GM18499 (cell line): Measurements from ENCODE around the gene CLASP1.
"Not testable (repeated sequence)": the region's sequence is repeated elsewhere in the genome, so short reads cannot be mapped to it uniquely, and the experiment has no call there.

Experiments used
- ATAC-seq: cut with Tn5 transposase; IDR thresholded peaks from one replicate; pipeline ENCODE4 v1.9.1; 2021; ENCODE audit warnings: moderate number of reproducible peaks; ENCODE audit not compliant: insufficient read depth, unreplicated experiment

CLASP1 gene

DNA sequence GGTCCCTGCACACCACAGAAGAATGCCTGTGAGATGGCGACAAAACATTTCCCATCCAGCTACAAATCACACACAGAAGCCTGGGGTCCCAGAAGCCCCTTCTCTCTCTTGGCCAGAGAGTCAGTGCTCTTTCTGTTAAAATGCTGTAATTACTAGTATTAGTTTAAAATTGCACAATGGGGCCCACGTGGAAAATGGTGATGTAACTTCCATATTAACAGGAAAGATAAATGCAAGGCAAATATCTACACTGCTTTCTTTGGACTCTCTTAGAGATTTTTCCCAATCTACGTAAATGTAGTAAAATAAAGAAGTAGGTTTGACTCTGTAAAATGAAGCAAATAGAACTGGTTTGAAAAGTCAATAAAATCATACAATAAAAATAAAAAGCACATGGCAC is 250.4 kb downstream of the CLASP1 start:
- no peak for ATAC-seq

DNA sequence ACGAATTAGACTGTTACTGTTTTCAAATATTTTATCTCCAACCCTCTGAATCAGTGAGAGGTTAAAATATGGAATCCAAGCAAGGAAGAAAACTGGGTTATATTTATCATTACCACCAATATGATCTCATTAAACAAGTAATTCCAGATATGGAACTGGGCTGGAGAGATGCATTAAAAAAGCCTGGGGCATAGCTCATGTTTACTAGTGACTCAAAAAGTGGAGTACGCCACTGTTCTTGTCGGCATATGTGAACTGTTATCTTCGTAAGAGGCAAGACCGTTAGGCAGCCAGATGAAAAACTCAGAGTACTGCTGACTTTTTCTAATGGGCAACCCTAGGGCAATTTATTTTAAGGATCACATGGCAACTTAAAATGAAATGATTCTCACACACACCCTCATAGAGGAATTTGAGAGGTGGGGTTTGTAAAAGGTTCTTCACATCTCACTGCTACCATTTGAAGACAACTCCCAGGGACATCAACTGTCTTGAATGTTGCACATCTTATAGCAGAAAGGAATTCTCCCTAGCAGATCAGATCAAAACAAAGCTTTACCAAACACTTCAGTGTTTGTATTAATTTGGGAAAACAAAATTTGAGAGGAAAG is 259.1 kb downstream of the CLASP1 start:
- no peak for ATAC-seq

DNA sequence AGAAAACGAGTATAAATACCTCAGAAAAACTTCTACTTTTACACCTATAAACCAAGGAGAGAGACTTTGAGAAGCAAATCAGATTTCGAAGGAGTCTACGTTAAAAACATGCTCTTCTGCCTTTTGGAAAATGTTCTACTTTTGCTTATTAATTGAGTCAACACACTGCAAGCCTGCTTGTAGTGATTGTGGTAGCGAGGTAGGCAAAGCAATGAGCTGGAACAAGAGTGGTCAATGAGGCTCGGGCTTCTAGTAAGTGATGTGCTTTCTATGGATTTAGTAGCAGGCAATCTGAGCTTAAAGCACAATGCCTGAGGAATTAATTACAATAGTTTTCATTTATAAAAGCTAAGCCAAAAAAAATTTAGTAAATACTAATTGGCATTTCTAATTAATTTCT is 260.9 kb downstream of the CLASP1 start:
- no peak for ATAC-seq

DNA sequence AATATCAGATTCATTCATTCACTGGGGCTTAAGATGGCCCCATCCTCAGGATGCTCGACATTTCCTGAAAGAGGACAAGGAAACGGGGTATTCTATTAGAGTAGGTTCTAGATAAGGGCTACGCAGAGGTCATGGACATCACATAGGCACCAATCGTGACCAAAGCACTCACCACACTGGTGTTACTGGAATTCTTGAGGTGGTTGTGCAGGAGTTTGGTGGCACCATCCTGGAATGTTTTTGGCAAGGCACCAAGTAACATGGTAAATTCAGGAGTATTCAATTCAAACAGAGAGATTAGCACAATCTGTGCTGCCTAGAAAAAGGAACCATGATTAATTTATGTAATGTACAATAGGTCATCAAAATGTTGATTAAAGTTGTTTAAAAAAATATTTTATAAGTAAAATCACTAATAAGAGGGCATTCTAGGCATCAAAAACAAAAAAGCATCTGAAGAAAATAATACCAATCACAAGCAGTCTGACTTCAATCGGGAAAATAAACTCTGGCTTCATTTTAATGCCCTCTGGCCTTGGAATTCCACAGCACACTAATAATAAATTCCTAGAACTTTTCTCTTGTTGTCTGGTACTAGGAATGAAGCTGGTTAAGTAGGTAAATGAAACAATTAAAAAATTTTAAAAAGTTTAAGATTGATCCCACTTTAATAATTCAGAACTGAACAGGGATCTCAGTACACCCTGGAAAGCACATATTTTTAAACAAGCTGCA is 261.5 kb downstream of the CLASP1 start:
- no peak for ATAC-seq

DNA sequence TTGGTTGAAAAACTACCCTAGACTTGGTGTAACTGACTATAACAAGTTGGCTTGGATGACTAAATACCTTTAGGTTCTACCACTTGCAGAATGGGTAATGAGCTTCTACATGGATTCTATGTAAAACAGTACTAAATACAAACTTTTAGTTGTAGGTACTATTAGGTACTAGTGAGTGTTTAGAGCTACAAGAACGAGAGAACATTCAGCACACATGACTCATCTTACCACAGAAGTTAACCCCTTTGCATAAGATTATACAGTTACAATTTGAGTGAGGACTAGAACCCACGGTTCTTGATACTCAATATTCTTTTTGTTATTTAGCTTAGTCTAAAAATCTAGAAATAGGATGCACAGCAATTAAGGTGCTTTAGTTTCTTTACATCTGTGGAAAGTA is 262.6 kb downstream of the CLASP1 start:
- ATAC-seq, result no peak

DNA sequence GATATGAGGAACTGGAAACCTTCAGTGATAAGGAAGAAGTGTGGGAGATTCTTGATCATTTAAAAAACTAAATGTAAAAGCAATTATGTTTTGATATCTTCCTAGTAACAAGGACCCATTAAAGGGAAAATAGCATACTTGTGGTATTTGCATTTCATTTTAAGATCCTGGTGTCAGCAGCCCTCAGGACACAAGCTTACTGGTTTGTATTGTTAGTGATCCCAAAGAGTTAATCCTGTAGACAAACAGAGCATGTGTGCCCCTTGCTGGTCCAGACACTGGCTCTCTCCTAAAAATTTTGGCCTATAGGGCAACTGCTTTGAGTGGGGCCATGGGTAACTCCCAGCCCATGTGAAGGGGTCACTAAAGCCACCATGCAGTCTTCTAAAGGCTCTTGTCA is 263.2 kb downstream of the CLASP1 start:
- no peak for ATAC-seq

DNA sequence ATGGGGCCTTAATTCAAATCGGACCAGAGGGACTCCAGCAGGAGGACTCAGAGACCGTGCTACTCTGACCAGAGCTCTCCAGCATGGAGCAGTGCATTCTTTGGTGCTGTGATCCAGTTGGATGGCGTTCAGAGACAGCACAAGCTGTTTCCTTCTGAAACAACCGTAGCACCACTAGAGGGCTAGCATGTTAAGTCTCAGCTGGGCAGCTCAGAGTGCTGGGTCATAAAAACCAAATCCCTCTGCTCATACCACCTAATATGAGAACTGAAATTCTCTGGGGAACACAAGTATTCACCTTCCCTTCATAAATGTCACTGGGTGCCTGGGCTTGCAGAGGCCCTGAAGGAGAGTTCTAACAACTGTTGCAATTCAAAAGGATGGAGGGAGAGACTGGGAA is 266.5 kb downstream of the CLASP1 start:
- no peak for ATAC-seq

DNA sequence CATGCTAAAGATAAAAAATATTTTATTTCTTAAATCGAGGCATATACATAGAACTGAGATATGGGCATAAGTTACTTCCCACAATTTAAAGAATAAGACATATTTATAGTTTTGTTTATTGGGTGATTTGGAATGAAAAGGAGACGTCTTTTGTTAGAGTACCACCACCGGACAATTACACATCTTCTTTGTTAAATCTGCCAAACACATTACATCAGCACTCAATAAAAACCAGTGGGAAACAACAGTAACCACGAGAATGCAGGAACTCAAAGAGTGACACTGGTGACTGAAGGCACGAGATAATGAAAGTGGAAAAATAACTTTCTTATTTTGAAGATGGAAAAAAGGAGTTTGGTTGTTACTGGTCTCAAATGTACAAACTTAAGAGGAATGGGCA is 271.6 kb downstream of the CLASP1 start:
- no peak for ATAC-seq

DNA sequence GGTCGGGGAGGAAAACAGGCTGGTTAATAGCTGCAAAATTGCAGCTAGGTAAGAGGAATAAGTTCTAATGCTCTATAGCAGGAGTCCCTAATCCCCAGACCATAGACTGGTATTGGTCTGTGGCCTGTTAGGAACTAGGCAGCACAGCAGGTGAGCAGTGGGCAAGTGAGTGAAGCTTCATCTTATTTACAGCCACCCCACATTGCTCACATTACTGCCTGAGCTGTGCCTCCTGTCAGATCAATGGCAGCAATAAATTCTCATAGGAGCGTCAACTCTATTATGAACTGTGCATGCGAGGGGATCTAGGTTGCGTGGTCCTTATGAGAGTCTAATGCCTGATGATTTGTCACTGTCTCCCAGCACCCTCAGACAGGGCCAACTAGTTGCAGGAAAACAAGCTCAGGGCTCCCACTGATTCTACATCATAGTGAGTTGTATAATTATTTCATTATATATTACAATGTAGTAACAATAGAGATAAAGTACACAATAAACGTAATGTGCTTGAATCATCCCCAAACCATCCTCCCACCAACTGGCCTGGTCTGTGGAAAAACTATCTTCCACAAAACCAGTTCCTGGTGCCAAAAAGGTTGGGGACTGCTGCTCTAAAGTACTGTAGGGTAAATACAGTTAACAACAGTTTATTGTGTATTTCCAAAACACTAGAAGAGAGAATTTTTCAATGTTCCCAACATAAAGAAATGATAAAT is 272.6 kb downstream of the CLASP1 start:
- no peak for ATAC-seq

DNA sequence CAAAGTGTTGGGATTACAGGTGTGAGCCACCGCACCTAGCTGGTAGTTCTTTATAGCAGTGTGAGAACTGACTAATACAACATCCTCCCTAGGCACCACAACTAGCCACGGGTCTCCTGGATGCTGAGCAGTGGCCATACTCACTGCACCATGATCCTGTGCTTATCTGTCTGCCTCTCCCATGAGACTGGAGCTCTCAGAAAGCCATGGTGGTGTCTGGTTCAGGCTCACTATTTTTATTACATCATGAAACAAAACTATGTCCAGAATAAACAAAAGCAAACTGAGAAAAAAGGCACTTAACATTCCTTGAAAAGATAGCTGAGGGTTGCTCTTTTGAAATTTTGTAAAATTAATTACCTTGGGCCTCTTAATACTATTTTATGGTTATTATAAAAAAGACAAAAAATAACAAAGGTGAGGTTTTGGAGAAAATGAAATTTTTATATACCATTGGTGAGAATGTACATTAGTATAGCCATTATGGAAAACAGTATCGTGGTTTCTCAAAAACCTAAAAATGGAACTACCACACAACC is 273.6 kb downstream of the CLASP1 start:
- no peak for ATAC-seq

DNA sequence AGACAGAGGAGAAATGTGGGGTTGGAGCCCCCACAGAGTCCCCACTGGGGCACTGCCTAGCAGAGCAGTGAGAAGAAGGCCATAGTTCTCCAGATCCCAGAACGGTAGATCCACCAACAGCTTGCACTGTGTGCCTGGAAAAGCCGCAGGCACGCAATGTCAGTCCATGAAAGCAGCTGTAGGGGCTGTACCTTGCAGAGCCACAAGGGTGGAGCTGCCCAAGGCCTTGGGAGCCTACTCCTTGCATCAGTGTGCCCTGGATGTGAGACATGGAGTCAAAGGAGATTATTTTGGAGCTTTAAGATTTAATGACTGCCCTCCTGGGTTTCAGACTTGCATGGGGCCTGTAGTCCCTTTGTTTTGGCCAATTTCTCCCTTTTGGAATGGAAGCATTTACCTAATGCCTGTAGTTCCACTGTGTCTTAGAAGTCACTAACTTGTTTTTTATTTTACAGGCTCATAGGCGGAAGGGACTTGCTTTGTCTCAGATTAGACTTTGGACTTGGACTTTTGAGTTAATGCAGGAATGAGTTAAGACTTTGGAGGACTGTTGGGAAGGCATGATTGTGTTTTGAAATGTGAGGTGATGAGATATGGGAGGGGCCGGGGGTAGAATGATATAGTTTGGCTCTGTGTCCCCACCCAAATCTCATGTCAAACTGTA is 274.7 kb downstream of the CLASP1 start:
- not testable (repeated sequence) for ATAC-seq

DNA sequence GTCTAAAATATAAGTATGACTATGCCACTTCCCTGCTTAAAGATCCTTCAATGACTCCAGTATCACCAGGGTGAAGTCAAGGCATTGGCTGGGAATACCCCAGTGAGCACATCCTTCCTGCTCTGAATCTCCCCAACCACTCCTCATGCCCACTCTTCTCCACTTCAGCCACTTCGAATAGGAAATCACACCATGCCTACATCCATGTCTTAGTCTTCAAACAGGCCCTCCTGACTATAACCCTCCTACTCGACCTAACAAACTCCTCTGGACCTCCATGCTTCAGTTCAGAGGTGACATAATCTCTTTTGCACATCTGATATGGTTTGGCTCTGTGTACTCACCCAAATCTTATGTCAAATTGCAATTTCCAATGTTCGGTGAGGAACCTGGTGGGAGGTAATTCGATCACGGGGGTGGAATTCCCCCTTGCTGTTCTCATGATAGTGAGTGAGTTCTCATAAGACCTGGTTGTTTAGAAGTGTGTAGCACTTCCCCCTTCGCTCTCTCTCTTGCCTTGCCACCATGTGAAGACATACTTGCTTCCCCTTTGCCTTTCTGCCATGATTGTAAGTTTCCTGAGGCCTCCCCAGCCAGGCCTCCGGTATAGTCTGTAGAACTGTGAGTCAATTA is 276.4 kb downstream of the CLASP1 start:
- no peak for ATAC-seq

DNA sequence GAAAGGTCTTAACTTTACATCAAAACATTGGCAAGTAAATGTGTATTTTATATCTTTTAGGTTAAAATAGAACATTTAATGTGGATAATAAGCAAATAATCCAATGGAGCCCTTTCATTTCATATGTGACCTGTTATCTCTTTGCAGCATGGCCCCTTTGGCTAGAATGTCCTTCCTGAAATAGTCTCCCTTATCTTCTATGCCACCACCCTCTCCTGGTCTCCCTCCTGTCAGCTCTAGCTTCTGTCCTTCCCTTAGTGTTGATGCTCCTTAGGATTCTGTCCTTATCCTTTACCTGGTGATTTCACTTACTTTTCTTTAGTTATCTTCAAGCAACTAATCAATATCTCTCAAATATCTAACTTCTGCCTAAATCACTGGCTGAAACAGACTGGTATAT is 277.2 kb downstream of the CLASP1 start:
- ATAC-seq, result no peak

DNA sequence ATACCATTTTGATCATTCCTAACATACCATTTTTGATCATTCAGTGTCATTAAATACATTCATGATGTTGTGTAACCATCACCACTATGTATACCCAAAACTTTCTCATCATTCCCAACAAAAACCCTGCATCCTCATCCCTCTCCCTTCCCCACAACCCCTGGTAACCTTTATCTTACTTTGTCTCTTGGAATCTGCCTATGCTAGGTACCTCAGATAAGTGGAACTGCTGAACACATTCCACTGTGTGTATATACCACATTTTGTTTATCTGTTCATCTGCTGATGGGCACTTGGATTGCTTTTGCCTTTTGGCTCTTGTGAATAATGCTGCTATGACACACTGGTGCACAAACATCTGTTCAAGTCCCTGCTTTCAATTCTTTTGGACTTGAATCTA is 280.4 kb downstream of the CLASP1 start:
- ATAC-seq, result no peak

DNA sequence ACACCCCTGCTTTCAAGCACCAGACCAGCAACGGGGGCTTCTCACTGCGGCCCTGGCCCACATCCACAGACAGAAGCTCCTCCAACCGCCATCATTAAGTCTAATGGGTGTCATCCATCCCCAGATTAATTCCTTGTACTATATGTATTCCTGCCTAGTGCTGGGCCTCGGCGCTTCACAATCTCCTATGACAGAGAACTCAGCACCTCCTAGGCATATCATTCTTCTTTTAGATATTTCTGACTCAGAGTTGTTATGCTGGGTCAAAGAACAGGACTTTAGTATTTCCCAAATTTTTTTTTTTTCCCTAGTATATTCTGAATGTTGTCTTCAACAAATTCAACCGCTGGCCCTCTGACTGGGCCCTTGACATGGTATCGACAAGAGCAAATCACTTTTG is 281.1 kb downstream of the CLASP1 start:
- ATAC-seq, result no peak

DNA sequence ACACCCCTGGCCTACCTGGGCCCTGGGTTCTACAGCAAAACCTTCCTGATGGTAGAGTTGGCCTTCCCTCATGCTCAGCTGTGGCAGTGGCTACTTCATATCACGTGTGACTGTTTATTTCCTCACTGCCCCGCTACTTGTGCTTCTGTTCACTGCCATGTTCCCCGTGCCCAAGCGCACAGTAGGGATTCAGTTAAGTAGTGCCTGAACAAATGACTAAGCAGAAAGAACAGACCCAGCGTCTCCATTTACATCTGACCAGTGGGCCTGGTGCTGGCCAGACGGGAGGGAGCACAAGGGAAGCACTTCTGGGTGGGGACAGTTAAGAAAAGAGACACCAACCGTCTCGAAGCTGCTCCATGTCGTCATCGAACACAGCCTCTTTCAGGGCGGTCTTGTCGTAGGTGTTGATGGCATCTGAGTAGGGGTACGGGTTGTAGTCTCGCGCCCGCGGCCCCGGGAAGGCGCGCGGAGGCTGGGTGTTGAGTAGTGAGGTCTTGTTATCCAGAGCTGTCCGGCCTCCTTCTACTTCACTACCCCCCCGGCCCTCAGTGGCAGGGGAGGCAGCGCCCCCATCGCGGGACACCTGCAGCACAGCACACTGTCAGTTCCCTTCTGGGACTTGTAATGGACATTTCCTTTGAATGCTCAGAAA is 281.9 kb downstream of the CLASP1 start:
- no peak for ATAC-seq

DNA sequence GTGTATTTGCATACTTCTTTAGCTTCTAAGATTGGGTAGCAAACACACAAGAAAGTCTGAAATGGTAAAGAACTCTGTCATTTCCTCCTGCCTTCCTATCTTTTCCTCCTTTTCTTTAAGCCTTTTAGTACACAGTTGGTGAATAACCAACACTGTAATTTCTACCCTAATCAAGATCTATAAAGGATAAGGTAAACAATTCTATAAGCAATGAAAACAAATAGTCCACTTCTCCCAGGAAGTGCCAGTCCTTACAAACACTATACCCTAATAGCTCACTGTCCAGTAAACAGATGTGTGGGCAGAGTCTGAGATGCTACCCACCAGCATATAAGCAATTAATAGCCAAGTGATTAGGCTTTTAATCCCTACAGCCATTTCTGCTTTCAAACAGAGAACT is 283.2 kb downstream of the CLASP1 start:
- ATAC-seq, result no peak

DNA sequence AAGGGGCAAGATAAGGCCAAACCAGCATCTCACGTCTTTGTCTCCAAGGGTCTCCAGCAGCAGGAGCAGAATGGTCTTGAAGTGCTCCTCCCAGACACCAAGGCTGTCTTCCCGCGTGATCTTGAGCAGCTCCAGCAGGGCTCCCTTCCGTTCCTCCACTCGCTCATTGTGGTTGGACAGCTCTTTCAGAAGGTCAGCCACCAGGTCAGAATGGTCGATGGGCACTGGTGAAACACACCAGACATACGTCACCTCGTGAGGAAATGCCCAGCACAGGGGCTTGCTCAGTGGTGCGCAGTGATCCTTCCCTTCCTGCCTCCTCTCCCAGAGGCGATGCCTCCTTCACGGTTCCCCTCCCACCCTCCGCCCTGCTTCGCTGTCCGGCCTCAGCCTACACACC is 284.2 kb downstream of the CLASP1 start:
- ATAC-seq, result no peak

DNA sequence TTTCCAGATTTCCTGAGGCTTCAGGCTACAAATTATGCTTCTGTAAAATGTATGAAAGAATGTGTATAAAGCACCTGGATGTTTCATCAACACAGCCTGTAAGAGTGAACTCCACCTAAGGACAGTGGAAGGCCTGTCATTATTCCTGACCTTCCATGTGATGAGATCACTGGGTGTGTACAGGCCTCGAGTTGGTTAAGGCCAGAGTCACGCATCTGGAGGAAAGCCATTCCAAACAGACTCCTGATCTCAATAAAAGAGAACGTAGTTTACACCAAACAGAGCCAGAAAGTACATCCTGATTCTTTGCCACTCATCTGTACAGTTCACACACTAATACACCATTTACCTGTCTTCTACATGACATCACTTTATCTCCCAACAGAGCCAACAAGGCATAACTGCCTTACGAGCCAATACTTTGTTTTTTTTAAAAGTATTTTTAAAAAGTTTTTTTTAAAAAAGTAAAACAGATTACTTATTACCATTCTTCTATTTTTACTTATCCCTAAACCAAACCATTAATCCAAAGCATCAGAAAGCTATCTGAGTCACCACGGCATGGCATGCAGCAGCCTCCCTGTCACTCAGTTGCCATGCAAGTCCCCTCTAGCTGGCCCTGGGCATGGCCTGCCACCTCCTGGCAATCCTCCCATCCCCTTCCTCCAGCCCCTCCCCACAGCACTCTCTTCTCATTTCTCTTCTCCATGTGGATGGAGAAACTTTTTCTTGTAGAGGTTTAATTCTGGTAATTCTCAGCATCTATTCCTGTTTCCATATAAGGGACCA is 285.4 kb downstream of the CLASP1 start:
- ATAC-seq, result no peak
